A204.1 (cell line): ENCODE measurements around the gene NEK11.
A peak's percentile ranks its signal among the peaks of the same experiment; 100 is the strongest.

Experiments used
- FAIRE-seq: peaks from 2 replicates; lab custom pipeline; 2012; peaks lifted over from hg19 to GRCh38; lab: Jason Lieb, UNC

NEK11 gene, protein sequence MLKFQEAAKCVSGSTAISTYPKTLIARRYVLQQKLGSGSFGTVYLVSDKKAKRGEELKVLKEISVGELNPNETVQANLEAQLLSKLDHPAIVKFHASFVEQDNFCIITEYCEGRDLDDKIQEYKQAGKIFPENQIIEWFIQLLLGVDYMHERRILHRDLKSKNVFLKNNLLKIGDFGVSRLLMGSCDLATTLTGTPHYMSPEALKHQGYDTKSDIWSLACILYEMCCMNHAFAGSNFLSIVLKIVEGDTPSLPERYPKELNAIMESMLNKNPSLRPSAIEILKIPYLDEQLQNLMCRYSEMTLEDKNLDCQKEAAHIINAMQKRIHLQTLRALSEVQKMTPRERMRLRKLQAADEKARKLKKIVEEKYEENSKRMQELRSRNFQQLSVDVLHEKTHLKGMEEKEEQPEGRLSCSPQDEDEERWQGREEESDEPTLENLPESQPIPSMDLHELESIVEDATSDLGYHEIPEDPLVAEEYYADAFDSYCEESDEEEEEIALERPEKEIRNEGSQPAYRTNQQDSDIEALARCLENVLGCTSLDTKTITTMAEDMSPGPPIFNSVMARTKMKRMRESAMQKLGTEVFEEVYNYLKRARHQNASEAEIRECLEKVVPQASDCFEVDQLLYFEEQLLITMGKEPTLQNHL

GRCh38 chr3:131026321-131027151 lies at the start of gene NEK11, which contains the start of gene ASTE1:
Gene NEK11 (plus strand): TSS chr3:131026877. CDS start chr3:131029709, 2,832 bp downstream.
Gene ASTE1 (minus strand): TSS chr3:131026825. CDS start chr3:131025306, 1,519 bp downstream.
- FAIRE-seq, result peak; percentile 63

DNA sequence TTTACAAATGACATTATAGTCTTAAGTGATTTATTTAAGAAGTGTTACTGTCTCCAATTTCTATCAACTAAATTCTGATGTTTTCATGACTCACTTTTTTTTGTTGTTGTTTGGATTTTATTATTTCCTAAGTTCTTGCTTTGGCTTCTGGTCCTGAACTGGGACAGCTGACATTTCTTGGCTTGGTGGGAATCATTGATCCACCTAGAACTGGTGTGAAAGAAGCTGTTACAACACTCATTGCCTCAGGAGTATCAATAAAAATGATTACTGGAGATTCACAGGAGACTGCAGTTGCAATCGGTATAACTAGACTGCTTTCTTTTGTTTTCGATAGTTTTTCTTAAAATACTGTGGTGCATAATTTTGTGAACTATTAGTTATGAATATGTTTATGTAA lies 47.6 kb upstream of the NEK11 start:
- FAIRE-seq, result no peak

- FAIRE-seq, result no peak
Measured at GRCh38 chr3:130981469-130981868, 45.2 kb upstream of the NEK11 start.

DNA sequence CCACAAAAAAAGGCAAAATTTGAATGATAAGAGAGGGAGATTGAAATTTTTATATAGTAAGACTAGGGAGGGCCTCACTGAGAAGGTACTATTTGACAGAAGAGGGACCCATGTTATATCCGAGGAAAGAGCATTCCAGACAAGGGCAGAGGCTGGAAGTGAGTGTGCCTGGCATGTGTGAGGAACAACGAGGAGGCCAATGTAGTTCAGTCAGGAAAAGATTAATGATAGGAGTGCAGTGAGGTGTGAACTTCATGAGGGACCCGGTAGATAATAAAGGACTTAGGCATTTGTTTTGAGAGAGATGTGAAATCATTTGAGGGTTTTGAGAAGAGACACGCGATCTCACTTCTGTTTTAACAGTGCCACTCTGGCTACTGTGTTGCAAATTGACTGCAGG lies 36.4 kb upstream of the NEK11 start:
- FAIRE-seq, result no peak

DNA sequence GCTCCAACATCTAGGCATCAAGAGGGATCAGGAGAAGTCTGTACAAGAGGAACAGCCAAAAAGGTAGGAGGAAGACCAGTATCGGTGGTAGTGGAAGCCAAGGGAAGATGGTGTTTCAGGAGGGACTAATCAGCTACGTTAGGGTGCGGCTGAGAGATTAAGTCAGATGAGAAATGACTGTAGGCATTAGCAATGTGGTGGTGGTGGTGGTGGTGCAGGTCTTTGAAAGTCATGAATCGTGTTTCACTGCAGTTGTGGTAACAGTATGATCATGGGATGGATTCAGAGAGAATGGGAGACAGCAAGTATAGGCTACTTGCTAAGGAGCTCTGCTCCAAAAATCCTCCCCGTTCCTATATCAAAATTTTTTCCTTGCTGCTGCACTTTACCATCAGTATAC lies 35.6 kb upstream of the NEK11 start:
- FAIRE-seq, result no peak

- FAIRE-seq, result no peak
Measured at GRCh38 chr3:130992344-130992743, 34.3 kb upstream of the NEK11 start.

DNA sequence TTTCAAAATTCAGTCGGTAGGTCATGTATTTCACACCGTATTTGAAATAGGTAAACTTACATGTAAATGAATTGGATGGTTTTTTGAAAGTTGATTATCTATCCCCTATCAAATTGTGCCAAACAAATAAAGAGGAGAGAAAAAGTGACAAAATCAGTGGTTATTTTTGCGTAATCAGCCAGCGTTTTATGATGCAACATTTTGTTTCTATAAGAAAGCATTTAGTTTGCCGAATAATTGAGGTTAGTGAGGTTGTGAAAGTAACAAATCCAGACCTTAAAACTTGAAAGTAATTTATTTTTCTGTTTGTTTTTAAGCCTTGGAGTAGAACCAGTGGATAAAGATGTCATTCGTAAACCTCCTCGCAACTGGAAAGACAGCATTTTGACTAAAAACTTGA lies 29.4 kb upstream of the NEK11 start:
- no peak for FAIRE-seq

DNA sequence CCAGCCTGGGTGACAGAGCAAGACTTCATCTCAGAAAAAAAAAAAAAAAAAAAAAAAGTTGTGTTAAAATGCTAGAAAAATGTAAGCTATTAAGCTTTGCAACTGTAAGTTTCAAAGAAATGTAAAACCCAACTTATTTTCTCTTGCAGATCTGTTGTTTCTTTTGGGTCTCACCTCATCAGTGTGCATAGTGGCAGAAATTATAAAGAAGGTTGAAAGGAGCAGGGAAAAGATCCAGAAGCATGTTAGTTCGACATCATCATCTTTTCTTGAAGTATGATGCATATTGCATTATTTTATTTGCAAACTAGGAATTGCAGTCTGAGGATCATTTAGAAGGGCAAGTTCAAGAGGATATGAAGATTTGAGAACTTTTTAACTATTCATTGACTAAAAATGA lies 25.6 kb upstream of the NEK11 start:
- FAIRE-seq, result no peak

GRCh38 chr3:131004603-131005002 lies 22.1 kb upstream of the NEK11 start:
- no peak for FAIRE-seq

DNA sequence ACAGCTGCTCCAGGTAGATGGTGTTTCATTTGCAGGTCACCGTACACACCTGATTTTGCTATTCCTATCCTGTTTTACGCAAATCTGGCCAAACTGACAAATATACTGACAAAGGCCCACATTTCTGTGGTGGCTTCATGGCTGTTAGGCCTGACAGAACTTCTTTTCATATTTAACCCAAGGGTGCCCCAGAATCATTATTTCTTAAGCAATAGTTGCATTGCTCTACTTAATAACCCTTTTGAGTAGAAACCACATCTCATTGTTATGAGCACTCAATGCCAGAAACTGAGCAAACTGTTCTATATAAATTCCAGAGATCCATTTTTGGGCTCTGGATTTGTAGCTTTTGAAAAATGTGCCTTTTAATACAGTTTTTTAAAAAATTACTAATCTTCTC lies 19.4 kb upstream of the NEK11 start:
- FAIRE-seq, result no peak

GRCh38 chr3:131007782-131008181 lies 18.9 kb upstream of the NEK11 start:
- no peak for FAIRE-seq

DNA sequence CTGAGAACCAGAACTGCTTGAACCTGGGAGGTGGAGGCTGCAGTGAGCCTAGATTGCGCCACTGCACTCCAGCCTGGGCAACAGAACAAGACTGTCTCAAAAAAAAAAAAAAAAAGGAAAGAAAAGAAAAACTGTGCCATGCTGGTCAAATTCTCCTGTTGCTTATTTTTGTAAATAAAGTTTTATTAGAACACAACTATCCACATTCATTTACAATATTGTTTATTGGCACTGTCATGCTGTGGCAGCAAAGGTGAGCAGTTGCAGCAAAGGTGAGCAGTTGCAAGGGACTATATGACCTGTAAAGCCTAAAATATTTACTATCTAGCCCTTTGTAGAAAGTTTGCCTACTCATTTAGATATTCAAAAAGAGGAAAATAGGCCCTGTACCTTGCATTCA lies 18.4 kb upstream of the NEK11 start:
- FAIRE-seq, result no peak

GRCh38 chr3:131009698-131010097 lies 17.0 kb upstream of the NEK11 start:
- FAIRE-seq, result no peak

- FAIRE-seq, result no peak
Measured at GRCh38 chr3:131018970-131019369, 7.7 kb upstream of the NEK11 start.

- no peak for FAIRE-seq
Measured at GRCh38 chr3:131020122-131020693, 6.5 kb upstream of the NEK11 start.

DNA sequence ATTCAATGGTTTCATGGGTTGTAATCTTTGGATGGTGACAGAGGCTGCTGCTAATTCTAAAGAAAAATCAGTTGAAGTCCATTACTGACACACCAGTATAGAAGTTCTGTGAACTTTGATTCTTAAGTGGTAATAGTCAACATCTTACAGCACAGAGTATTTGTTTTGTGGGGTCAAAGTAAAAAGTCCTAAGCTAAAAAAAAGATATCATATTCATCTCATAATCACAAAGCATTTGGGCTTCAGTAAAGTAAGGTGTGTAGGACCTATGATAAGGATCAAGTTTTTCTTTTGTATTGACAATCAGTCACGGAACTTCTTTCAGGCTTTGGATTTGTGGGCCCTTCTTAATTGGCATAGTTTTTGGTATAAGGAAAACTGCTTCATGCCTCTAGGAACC lies 1.1 kb upstream of the NEK11 start:
- no peak for FAIRE-seq

GRCh38 chr3:131028844-131029243 lies 2.2 kb downstream of the NEK11 start:
- FAIRE-seq, result no peak

- FAIRE-seq, result no peak
Measured at GRCh38 chr3:131031660-131032059, 5.0 kb downstream of the NEK11 start.

- FAIRE-seq, result peak; percentile 98
Measured at GRCh38 chr3:131033480-131034080, 6.9 kb downstream of the NEK11 start.

GRCh38 chr3:131036200-131036816 lies 9.6 kb downstream of the NEK11 start:
- no peak for FAIRE-seq

- no peak for FAIRE-seq
Measured at GRCh38 chr3:131036986-131037385, 10.3 kb downstream of the NEK11 start.

GRCh38 chr3:131038326-131038725 lies 11.6 kb downstream of the NEK11 start:
- FAIRE-seq, result no peak
